Activated T-cell treated with anti-CD3 and anti-CD28 coated beads, Interleukin-2, amount 50 U/mL, for 4 hours (primary cell): ENCODE results near the gene SUGCT. TPM values are rescaled to one million over a fixed set of nuclear protein-coding genes. Genes with fewer than 3 reads are reported as not detected.

Experiments
- ATAC-seq, 2 donors: fragments of 200-7000 bp; cut with Tn5 transposase; one replicate each; pipeline ENCODE4 v1.10.0; 2021
- DNase-seq: peaks from one replicate; pipeline ENCODE4 v3.0.0-alpha.2; 2020
- H3K27me3 Mint-ChIP-seq: one replicate; pipeline ENCODE4 v1.8.0; 2021; ENCODE audit warnings: low read depth, mixed read lengths
- H3K36me3 Mint-ChIP-seq: one replicate; pipeline ENCODE4 v1.8.0; 2022; ENCODE audit warnings: mixed read lengths; ENCODE audit not compliant: insufficient read depth
- H3K4me1 Mint-ChIP-seq: one replicate; pipeline ENCODE4 v1.8.0; 2021; ENCODE audit warnings: low read depth, mixed read lengths
- H3K4me3 Mint-ChIP-seq: one replicate; pipeline ENCODE4 v1.8.0; 2021; ENCODE audit warnings: mild to moderate bottlenecking, moderate library complexity, mixed read lengths
- H3K9me3 Mint-ChIP-seq: one replicate; pipeline ENCODE4 v1.8.0; 2021; ENCODE audit warnings: mixed read lengths
- total RNA-seq, 3 donors: library from RNA; stranded (reverse); gene quantifications; one replicate each; pipeline ENCODE4 v1.2.1, GENCODE V29; 2021

The SUGCT gene
- total RNA-seq, 3 donors from 2014 or later: 1.3 to 2.5 (median 2.1) TPM

DNA sequence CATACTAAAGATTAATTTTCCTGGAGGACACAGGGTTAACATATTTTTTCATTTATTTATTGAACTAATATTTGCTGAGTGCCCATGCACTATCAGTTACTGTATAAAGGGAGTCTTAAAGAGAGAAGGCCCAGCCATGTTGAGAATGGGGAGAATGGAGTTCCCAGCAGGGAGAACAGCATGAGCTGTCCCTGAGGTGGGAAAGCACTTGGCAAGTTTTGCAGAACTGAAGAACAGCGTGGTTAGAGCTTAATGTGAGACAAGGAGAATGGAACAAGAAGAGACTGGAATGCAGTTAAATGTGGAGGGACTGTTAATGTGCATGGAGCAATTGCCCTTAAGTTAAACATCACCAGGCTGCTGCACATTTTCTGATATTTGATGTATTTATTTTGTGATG is 435.4 kb downstream of the SUGCT start:
- H3K9me3 Mint-ChIP-seq: no peaks in the 10 kb centered on the region
- H3K4me3 Mint-ChIP-seq: no peak overlapping the region
- no peaks in the 10 kb centered on the region for H3K27me3 Mint-ChIP-seq
- no peak for ATAC-seq
- no peaks in the 10 kb centered on the region for H3K36me3 Mint-ChIP-seq
- H3K4me1 Mint-ChIP-seq: no peaks in the 10 kb centered on the region
- no peak for DNase-seq

DNA sequence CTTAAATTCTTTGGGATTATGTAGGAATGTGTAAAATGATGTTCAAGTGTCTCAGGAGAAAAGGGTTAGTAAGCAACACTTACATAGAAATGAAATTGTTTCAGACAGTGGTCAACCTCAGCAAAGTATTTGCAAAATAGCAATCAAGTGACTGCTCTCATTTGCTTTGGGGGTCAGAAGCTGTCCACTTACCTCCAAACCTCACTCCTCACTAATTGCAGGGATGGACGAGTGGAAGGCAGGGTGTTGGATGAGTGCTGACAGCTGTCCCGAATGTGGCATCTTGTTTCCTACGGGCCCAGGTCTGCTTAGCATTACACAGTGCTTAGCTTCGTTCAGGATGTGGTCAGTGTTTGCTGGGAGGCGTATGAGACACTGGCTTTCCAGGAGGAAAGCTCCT is 437.0 kb downstream of the SUGCT start:
- DNase-seq (no peak), ATAC-seq (no peak)
- Mint-ChIP-seq H3K4me1 (no peaks in the 10 kb centered on the region), H3K36me3 (no peaks in the 10 kb centered on the region), H3K9me3 (no peaks in the 10 kb centered on the region), H3K4me3 (no peak overlapping the region), H3K27me3 (no peaks in the 10 kb centered on the region)

DNA sequence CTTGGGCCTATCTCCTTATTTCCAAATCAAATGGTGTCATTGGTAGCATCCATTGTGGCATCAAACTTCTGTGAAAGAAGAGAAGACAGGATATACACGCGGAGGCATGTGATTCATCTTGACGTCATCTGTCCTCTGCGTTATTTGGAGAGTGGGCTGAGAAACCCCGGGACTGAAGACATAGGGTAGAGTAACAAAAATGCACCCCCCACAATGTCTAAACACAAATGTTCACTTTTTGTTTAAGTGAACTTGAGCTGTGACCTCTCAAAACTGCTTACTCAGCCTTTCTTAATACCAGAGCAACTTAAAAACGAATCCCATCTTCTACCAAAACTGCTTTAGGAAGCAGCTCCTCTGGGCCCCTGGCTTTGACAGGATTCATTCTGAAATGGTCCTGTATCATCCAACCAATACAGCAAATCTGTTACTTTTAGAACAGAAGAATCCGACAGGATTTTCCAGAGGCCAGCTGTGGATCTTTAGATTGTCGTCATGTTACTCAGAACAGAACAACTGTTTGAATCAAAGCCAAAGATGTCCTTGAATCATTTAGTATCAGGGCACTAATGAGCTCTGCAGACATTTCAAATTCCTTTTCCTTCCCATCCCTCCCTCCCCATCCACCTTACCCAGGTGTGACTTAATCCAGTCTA is 438.1 kb downstream of the SUGCT start:
- H3K36me3 Mint-ChIP-seq: no peaks in the 10 kb centered on the region
- H3K4me1 Mint-ChIP-seq: no peaks in the 10 kb centered on the region
- no peak overlapping the region for H3K4me3 Mint-ChIP-seq
- no peak for ATAC-seq
- no peaks in the 10 kb centered on the region for H3K27me3 Mint-ChIP-seq
- no peak for DNase-seq
- H3K9me3 Mint-ChIP-seq: peaks cover 2% of the 10 kb centered on the region

DNA sequence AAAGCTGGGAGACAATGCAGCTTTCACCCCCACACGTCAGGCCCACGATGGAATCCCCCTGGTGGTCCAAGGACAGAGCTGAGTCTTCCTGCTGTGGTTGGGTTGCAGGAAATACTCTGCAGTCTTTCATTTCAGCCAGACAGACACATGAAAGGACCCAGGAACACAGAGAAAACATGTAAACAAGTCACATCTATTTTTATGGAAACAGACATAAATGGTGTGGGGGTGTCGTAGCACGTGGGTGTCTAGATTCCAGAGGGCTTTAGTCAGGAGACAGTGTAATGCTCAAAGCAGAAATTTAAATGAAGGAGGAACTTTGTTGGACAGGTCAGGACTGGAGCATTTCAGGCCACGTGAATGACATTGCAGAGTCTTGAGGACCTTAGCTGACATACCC is 444.6 kb downstream of the SUGCT start:
- H3K4me1 Mint-ChIP-seq: no peaks in the 10 kb centered on the region
- DNase-seq (no peak), ATAC-seq (no peak)
- no peaks in the 10 kb centered on the region for H3K36me3 Mint-ChIP-seq
- H3K4me3 Mint-ChIP-seq: no peak overlapping the region
- H3K27me3 Mint-ChIP-seq: no peaks in the 10 kb centered on the region
- peaks cover 2% of the 10 kb centered on the region for H3K9me3 Mint-ChIP-seq

DNA sequence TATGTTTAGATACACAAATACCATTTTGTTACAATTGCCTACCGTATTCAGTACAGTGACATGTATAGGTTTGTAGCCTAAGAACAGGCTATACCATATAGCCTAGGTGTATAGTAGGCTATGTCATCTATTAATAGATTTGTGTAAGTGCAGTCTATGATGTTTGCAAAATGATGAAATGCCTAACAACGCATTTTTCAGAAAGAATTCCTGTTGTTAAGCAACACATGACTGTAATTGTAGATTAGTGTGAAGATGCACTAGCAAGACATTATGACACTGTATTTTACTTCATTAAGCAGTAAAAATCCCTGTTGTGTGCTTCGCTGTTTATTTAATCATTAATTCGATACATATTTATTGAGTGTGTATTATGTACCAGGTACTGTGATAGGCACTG is 446.0 kb downstream of the SUGCT start:
- Mint-ChIP-seq H3K36me3 (no peaks in the 10 kb centered on the region), H3K9me3 (peaks cover 2% of the 10 kb centered on the region), H3K4me1 (no peaks in the 10 kb centered on the region), H3K27me3 (no peaks in the 10 kb centered on the region), H3K4me3 (no peak overlapping the region)
- DNase-seq (no peak), ATAC-seq (no peak)

DNA sequence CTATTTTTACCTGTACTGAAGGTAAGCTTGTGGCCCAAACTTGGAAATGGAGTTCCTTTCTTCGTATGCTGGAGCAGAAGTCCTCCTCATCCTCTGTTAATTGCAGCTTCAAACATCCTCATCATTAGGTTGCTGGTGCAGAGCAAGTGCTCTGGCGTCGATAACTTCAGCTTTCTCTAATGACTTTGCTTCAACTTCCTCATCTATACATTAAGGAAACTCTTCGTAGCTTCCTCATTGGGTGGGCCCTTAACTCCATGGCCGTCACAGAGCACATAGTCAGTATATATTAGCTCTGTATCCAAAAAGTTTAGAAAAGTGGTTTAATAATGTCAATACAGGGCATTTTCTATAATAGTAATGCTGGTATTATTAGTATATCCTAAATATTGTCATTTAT is 447.7 kb downstream of the SUGCT start:
- Mint-ChIP-seq H3K36me3 (no peaks in the 10 kb centered on the region), H3K4me3 (no peak overlapping the region)
- ATAC-seq: no peak

DNA sequence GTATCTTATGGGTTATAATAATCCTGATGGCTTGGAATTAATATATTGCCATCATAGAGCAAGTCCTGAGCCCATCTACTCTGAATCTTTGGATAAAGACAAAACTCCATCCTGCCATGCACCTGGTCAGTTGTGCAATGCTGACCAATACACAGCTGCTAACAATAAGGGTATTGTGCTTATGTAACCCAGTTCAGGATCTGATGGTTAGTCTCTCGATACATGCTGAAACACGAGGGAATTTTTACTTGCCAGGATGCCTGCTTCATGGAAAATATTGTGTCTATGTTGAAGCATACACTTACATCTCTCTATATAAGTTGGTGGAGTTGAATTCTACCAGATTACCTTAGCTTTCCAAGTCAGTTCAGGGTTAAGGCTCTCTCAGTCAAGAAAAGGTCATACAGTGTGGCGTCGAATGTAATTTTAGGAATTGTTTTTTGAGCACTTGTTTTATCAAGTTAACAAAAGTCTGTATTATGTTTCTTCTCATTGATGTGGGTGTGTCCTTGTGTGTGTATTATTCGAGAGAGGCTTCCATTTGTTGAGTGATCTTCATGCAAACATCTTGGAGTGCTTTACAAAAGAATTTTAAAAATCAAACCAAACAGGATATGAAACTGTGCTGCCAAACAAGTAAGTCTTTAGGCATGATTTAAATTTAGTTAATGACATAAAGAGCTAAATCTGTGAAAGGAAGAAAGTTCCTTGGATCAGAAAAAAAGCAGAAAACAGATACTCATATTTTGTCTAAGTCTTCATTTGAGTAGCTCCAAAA is 449.1 kb downstream of the SUGCT start:
- ATAC-seq (no peak), DNase-seq (no peak)
- H3K36me3 Mint-ChIP-seq: no peaks in the 10 kb centered on the region
- H3K9me3 Mint-ChIP-seq: no peaks in the 10 kb centered on the region
- H3K4me1 Mint-ChIP-seq: no peaks in the 10 kb centered on the region
- no peaks in the 10 kb centered on the region for H3K27me3 Mint-ChIP-seq
- no peak overlapping the region for H3K4me3 Mint-ChIP-seq

More for the DNA sequence above, 447.7 kb downstream of the SUGCT start:
- DNase-seq: no peak
- no peaks in the 10 kb centered on the region for H3K27me3 Mint-ChIP-seq
- H3K4me1 Mint-ChIP-seq: no peaks in the 10 kb centered on the region
- no peaks in the 10 kb centered on the region for H3K9me3 Mint-ChIP-seq

DNA sequence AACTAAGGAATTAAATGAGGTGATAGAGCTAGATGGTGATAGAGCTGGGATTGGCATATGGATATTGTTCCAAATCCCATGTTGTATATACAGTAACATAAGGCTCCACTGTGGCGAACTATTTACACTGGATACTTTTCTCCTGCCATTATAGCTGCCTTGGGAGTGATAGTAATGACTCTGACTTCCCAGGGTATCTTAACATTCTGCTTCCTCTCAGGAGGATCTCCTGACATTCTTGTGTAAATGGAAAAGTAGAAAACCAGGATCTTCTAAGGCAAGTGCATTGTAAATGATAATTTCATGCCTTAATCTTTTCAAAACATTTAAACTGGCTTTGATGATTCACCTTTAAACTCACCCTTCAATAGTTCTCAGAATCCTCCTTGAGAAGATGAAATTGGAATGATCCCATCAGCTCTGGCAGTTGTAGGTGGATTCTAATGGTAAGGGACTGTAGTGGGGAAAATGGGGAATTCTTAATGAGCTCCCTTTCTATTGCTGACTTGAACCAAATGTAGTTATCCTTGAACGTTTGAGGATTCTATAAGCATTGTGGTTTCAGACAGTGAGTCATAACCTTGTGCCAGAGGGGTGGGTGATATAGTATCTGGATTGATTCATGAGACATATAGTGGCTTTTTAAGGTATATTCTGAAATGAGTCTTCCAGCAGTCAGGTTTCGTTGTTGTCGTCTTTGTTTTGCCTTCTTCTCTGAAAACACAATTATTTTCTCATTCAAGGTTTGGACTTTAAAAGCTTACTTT is 450.0 kb downstream of the SUGCT start:
- Mint-ChIP-seq H3K36me3 (no peaks in the 10 kb centered on the region), H3K4me3 (no peak overlapping the region), H3K4me1 (no peaks in the 10 kb centered on the region), H3K27me3 (no peaks in the 10 kb centered on the region), H3K9me3 (no peaks in the 10 kb centered on the region)
- DNase-seq: no peak
- ATAC-seq: no peak

DNA sequence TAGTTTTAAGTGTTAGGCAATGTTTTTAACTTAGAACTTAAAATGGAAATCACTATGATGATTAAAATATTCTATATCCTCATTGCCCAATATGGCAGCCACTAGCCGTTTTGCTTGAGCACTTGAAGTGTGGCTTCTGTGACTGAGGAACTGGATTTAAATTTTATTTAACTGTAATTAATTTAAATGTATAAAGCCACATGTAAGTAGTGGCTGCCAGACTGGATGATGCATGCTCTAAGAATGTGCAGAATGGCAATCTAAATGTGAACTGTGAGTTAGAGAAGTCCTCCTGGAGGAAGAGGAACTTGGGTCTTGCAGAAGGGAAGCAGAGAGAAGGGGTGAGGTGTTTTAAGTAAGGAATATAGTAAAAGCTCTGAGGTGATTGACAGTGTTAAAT is 451.4 kb downstream of the SUGCT start:
- no peak for DNase-seq
- ATAC-seq: no peak
- Mint-ChIP-seq H3K27me3 (no peaks in the 10 kb centered on the region), H3K4me1 (no peaks in the 10 kb centered on the region), H3K9me3 (no peaks in the 10 kb centered on the region), H3K36me3 (no peaks in the 10 kb centered on the region), H3K4me3 (no peak overlapping the region)

DNA sequence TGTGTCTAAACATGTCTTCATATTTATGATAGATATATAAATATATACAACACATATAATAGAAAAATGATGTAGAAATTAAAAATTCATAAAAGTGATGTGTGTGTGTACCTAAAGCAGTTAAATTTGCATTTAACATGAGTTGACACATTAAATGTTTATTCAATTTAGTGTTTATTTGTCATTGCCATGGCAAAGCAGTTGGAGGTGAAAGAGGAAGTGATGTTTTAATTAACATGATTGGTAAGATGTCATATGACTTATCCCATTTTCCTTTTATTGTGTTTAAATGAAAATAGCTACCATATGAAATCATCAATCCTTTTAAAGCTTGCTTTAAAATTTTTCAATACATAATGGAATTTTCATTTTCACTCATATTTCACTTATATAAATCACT is 452.6 kb downstream of the SUGCT start:
- ATAC-seq: no peak
- no peak for DNase-seq
- H3K9me3 Mint-ChIP-seq: peaks cover 4% of the 10 kb centered on the region
- H3K27me3 Mint-ChIP-seq: no peaks in the 10 kb centered on the region
- H3K4me1 Mint-ChIP-seq: no peaks in the 10 kb centered on the region
- H3K36me3 Mint-ChIP-seq: no peaks in the 10 kb centered on the region
- H3K4me3 Mint-ChIP-seq: no peak overlapping the region

DNA sequence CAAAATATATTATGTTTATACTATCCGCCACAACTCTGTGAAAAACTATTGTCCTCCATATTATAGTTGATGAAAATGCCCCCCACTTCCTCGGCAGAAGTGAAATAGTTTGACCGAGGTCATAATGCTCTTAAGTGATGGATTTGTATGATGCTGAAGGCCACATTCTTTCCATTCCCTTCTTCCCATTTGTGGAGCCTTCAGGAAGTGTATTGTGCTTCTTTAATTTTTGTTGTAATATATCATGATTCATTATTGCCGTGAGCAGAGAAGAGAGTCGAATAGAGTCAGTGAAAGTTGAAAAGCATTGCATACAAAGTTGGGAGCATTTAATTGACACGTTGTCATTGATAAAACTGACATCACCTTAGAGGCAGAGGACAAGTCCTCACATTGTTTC is 460.3 kb downstream of the SUGCT start:
- no peak for DNase-seq
- Mint-ChIP-seq H3K4me3 (no peak overlapping the region), H3K4me1 (peaks cover 4% of the 10 kb centered on the region), H3K27me3 (peaks cover 2% of the 10 kb centered on the region), H3K9me3 (peaks cover 10% of the 10 kb centered on the region), H3K36me3 (no peaks in the 10 kb centered on the region)
- ATAC-seq: no peak

DNA sequence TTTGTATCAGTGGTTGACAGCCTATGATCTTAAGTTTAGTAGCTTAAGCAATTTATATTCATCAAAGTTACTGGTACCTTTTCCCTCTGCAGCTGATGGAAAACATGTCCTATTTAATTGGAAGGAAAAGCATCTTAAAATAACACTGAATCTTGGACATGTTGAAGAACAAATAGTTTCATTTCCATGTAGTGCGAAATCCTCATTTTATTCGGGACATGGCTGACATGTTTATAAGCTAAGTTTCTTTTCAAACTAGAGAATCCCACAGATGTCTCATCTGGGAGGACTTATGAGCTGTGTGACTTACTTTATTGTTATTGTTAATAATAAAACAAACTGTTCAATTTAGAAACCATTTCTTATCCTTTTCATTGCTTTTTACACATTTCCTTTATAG is 461.0 kb downstream of the SUGCT start:
- peaks cover 10% of the 10 kb centered on the region for H3K9me3 Mint-ChIP-seq
- peaks cover 2% of the 10 kb centered on the region for H3K27me3 Mint-ChIP-seq
- H3K4me1 Mint-ChIP-seq: peaks cover 4% of the 10 kb centered on the region
- DNase-seq (no peak), ATAC-seq (no peak)
- H3K36me3 Mint-ChIP-seq: no peaks in the 10 kb centered on the region
- no peak overlapping the region for H3K4me3 Mint-ChIP-seq

DNA sequence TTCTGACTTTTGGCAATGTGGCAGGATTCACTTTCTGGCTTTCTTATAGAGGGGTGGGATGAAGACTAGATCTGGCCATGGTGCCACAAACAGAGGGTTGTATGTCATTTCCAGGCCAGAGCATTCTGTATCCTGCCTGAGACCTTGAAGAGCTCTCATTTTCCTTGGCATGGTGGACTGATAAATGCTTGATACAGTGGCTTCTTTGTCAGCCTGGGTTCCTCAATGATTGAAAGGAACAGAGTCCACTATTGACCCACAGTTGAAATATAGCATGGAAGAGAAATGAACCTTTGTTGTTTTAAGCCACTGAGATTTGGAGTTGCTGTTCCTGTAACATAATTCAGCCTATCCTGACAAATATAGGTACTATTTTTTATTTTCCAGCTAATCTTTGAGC is 462.7 kb downstream of the SUGCT start:
- Mint-ChIP-seq H3K4me3 (no peak overlapping the region), H3K36me3 (no peaks in the 10 kb centered on the region), H3K9me3 (peaks cover 10% of the 10 kb centered on the region), H3K4me1 (peaks cover 4% of the 10 kb centered on the region), H3K27me3 (peaks cover 2% of the 10 kb centered on the region)
- ATAC-seq (no peak), DNase-seq (no peak)

DNA sequence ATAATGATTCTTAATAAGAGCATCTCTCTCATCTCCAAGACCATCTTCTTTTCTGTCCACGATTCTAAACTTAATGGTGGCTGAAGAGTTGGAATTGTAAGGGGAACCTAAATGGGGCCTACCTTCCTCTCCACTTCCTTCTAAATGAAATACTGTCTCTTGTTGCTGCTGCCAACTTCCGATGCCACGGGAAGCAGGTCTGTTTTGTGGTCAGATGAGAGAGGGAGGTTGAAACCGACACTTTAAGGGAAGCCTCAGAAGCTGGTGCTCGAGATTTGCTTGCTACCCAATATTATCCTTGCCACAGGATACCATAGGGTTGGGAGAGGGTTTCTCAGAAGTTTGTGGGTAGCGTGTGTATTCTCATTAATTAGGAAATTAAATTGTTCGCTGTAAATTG is 464.1 kb downstream of the SUGCT start:
- no peak for ATAC-seq
- DNase-seq: no peak
- no peaks in the 10 kb centered on the region for H3K36me3 Mint-ChIP-seq
- H3K4me3 Mint-ChIP-seq: no peak overlapping the region
- peaks cover 4% of the 10 kb centered on the region for H3K4me1 Mint-ChIP-seq
- H3K9me3 Mint-ChIP-seq: peaks cover 10% of the 10 kb centered on the region
- H3K27me3 Mint-ChIP-seq: peaks cover 2% of the 10 kb centered on the region

DNA sequence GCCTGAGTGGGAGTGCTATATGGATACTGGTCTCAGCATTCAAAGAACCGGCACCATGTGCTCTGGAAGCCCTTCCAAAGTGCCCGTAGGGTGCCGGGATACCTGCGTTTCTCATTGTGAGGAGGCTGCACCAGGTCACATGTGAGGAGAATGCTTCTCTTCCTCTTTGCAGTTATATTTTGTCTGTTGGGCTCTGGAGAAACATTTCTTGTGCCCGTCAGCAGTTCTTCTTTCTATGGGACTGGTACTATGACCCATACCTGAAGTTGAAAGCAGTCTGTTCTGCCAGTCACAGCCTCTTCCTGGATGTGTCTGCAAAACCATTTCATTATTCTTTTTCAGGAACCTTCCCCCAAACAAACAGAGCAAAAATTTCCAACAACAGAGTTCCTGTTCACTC is 465.0 kb downstream of the SUGCT start:
- H3K4me1 Mint-ChIP-seq: peaks cover 4% of the 10 kb centered on the region
- peaks cover 2% of the 10 kb centered on the region for H3K27me3 Mint-ChIP-seq
- peaks cover 10% of the 10 kb centered on the region for H3K9me3 Mint-ChIP-seq
- ATAC-seq: no peak
- DNase-seq: no peak
- no peak overlapping the region for H3K4me3 Mint-ChIP-seq
- H3K36me3 Mint-ChIP-seq: no peaks in the 10 kb centered on the region
